OCI-LY7 (cell line): ENCODE measurements around the gene VPS35. TPM values are rescaled to one million over a fixed set of nuclear protein-coding genes. Genes with fewer than 3 reads are reported as not detected.
"Not testable (repeated sequence)": the region's sequence is repeated elsewhere in the genome, so short reads cannot be mapped to it uniquely, and the experiment has no call there.

ENCODE experiments used
- BruUV-seq: library from RNA; stranded (reverse); fragments of 400-500 nt; replicated peaks from 2 replicates; lab custom pipeline; 2021; lab: Mats Ljungman, UMichigan
- CTCF ChIA-PET: fragments of 300-600 bp; sonication (Branson Sonifier 250); formaldehyde crosslinking; loops from one replicate; lab custom pipeline; 2022; ENCODE audit warnings: antibody characterized with exemption; ENCODE audit not compliant: unreplicated experiment; lab: Charles Lee
- POLR2A ChIA-PET: fragments of 300-600 bp; sonication (Branson Sonifier 250); formaldehyde crosslinking; loops from one replicate; lab custom pipeline; 2022; ENCODE audit warnings: antibody characterized with exemption; lab: Charles Lee
- DNase-seq: peaks from one replicate; pipeline ENCODE4 v3.0.0-alpha.2; 2015; ENCODE audit warnings: low spot score
- H2AFZ ChIP-seq: fragments of 200-600 bp; sonication (generic), shearing (Covaris generic); 2 replicates; pipeline ENCODE4 v1.6.1; 2014; ENCODE audit warnings: mild to moderate bottlenecking, antibody characterized with exemption, low read length, moderate library complexity
- H3K27ac ChIP-seq: fragments of 200-600 bp; sonication (generic); 2 replicates; pipeline ENCODE4 v1.5.1; 2014; ENCODE audit warnings: mixed run types, low read depth, mild to moderate bottlenecking, moderate library complexity, low read length, inconsistent platforms; ENCODE audit not compliant: poor library complexity, severe bottlenecking
- H3K36me3 ChIP-seq: fragments of 200-600 bp; sonication (generic); 2 replicates; pipeline ENCODE4 v1.6.1; 2014; ENCODE audit warnings: mild to moderate bottlenecking, antibody characterized with exemption, low read length, moderate library complexity, mixed read lengths; ENCODE audit not compliant: insufficient read depth
- H3K4me1 ChIP-seq: fragments of 200-600 bp; sonication (generic); 2 replicates; pipeline ENCODE4 v1.5.1; 2014; ENCODE audit warnings: mild to moderate bottlenecking, low read length; ENCODE audit not compliant: insufficient read depth, poor library complexity, severe bottlenecking
- H3K4me2 ChIP-seq: fragments of 200-600 bp; sonication (generic); 2 replicates; pipeline ENCODE4 v1.6.1; 2014; ENCODE audit warnings: mild to moderate bottlenecking, low read length
- H3K4me3 ChIP-seq: fragments of 200-600 bp; sonication (generic); 2 replicates; pipeline ENCODE4 v1.5.1; 2014; ENCODE audit warnings: mild to moderate bottlenecking, low read depth, low read length; ENCODE audit not compliant: poor library complexity, severe bottlenecking
- H3K79me2 ChIP-seq: fragments of 200-600 bp; sonication (generic); 2 replicates; pipeline ENCODE4 v1.6.1; 2016; ENCODE audit warnings: low read depth, mild to moderate bottlenecking, low read length, moderate library complexity, mixed read lengths; ENCODE audit not compliant: insufficient read depth
- H3K9me2 ChIP-seq: fragments of 200-600 bp; sonication (generic); 2 replicates; pipeline ENCODE4 v1.6.1; 2016; ENCODE audit warnings: mild to moderate bottlenecking, low read length, mixed read lengths; ENCODE audit not compliant: insufficient read depth
- H3K9me3 ChIP-seq: fragments of 200-600 bp; sonication (generic); 2 replicates; pipeline ENCODE4 v1.6.1; 2014; ENCODE audit warnings: mild to moderate bottlenecking, mixed run types, low read length, mixed read lengths
- H4K20me1 ChIP-seq: fragments of 200-600 bp; sonication (generic); 2 replicates; pipeline ENCODE4 v1.6.1; 2014; ENCODE audit warnings: mild to moderate bottlenecking, antibody characterized with exemption, low read length, moderate library complexity, mixed read lengths; ENCODE audit not compliant: insufficient read depth
- EZH2phosphoT487 ChIP-seq: fragments of 200-600 bp; sonication (generic); IDR thresholded peaks from 2 replicates; pipeline ENCODE4 v1.6.1; 2018; ENCODE audit warnings: low read depth, borderline replicate concordance, mild to moderate bottlenecking, mixed run types, antibody characterized with exemption, low read length, moderate library complexity, mixed read lengths
- intact Hi-C: fragments of 100-400 bp; cut with micrococcal nuclease; formaldehyde crosslinking; loops from one replicate; pipeline ENCODE4 v1.10.0; 2022; ENCODE audit not compliant: unreplicated experiment
- total RNA-seq, 2 experiments: library from RNA; depleted of rRNA in 1 of 2; stranded (reverse); fragments of >200 nt in 1 of 2; shearing (Covaris generic) in 1 of 2; gene quantifications; 2 replicates each; pipeline ENCODE4 v1.2.3, GENCODE V29; 2014 to 2022
- TF ChIP-seq, protein P1 (sequence below): fragments of 200-600 bp; sonication (generic); conservative IDR thresholded peaks from 2 replicates; pipeline ENCODE4 v1.5.1; 2014; ENCODE audit warnings: mild to moderate bottlenecking, antibody characterized with exemption, low read length, moderate library complexity, mixed read lengths

VPS35 gene
- total RNA-seq, 2 experiments from 2014 or later = 64.6 to 100 TPM

DNA sequence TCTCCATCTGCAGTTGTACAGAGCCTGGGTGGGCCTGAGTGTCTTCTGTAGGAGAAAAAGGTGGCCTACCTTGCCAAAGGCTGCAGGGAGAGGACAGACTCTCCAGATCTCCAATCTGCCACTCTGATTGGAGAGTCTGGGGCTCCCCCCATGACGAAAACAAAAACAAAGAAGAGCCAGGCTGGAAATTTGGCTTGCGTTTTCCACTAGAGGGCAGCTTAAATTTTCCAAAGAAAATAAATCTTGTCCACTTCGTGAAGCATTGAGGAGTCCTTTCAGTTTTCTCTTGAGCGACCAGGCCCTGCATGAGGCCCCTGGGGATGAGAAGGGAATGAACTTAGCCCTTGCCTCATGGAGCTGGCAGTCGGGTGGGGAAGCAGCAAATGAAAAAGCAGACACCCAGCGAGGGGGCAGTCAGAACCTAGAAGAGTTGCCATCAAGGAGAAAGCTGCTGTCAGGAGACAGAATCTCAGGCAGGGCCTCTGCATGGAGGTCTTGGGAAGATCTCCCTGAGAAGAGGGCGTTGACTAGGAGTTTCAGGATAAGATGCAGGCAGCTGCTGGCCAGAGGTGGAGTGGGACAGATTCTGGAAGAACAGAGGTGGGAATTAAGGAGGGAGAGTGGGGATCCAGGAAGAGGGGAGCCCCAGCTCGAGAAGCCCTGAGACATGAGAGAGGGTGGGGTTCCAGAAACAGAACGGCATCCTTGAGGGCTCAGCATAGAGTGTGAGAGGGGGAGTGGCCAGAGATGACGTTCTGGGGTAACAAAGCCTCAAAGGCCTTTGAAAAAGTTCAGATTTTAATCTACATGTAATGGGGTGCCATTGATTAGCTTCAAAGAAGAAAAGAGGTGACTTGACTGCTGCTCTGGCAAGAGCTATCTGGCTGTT is 59.4 kb downstream of the VPS35 start:
- no peak overlapping the region for H3K4me2 ChIP-seq
- H3K9me2 ChIP-seq = no peaks in the 10 kb centered on the region
- no peaks in the 10 kb centered on the region for H3K9me3 ChIP-seq
- H3K36me3 ChIP-seq = no peaks in the 10 kb centered on the region
- no peaks in the 10 kb centered on the region for H4K20me1 ChIP-seq
- CTCF ChIA-PET = no interaction called here
- POLR2A ChIA-PET = interaction anchor here (0.6 to 1.3 kb wide), 2 partner anchors 9 to 10 kb away, joined by 3 read pairs; no protein-coding TSS in a partner anchor
- no peak overlapping the region for H3K27ac ChIP-seq
- H2AFZ ChIP-seq = 0 out of 2 replicates have a peak overlapping the region, but pooled peaks have one; percentile 18
- intact Hi-C loops = no loop called here
- no peak overlapping the region for H3K4me3 ChIP-seq
- no peak for DNase-seq
- H3K4me1 ChIP-seq = no peaks in the 10 kb centered on the region
- no peaks in the 10 kb centered on the region for H3K79me2 ChIP-seq
- TF ChIP-seq EZH2phosphoT487 = no peak
- TF ChIP-seq, protein P1, sequence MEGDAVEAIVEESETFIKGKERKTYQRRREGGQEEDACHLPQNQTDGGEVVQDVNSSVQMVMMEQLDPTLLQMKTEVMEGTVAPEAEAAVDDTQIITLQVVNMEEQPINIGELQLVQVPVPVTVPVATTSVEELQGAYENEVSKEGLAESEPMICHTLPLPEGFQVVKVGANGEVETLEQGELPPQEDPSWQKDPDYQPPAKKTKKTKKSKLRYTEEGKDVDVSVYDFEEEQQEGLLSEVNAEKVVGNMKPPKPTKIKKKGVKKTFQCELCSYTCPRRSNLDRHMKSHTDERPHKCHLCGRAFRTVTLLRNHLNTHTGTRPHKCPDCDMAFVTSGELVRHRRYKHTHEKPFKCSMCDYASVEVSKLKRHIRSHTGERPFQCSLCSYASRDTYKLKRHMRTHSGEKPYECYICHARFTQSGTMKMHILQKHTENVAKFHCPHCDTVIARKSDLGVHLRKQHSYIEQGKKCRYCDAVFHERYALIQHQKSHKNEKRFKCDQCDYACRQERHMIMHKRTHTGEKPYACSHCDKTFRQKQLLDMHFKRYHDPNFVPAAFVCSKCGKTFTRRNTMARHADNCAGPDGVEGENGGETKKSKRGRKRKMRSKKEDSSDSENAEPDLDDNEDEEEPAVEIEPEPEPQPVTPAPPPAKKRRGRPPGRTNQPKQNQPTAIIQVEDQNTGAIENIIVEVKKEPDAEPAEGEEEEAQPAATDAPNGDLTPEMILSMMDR = peak; percentile 50
- no TSS peak for BruUV-seq

- intact Hi-C loops = no loop called here
Observed at GRCh38 chr16:46627746-46628145, 61.2 kb downstream of the VPS35 start.

GRCh38 chr16:46626681-46627080 is 62.3 kb downstream of the VPS35 start:
- DNase-seq, H3K9me3 ChIP-seq, H4K20me1 ChIP-seq, intact Hi-C loops, CTCF ChIA-PET, H3K4me1 ChIP-seq, H3K4me3 ChIP-seq, H3K36me3 ChIP-seq, H3K27ac ChIP-seq, H2AFZ ChIP-seq, H3K9me2 ChIP-seq, BruUV-seq, H3K4me2 ChIP-seq, H3K79me2 ChIP-seq: not testable (repeated sequence)
- POLR2A ChIA-PET = interaction anchor here (0.6 kb wide), 1 partner anchor 844 kb away, joined by 4 read pairs; no protein-coding TSS in a partner anchor

More at GRCh38 chr16:46627746-46628145, 61.2 kb downstream of the VPS35 start:
- Histone ChIP-seq H3K4me2 (no peak overlapping the region), H3K36me3 (no peaks in the 10 kb centered on the region), H3K4me1 (no peaks in the 10 kb centered on the region), H3K9me3 (no peaks in the 10 kb centered on the region), H2AFZ (no peak overlapping the region), H3K4me3 (no peak overlapping the region), H4K20me1 (no peaks in the 10 kb centered on the region), H3K9me2 (no peaks in the 10 kb centered on the region), H3K79me2 (no peaks in the 10 kb centered on the region), H3K27ac (no peak overlapping the region)
- CTCF ChIA-PET = no interaction called here
- TF ChIP-seq EZH2phosphoT487 = no peak
- TF ChIP-seq, protein P1 = no peak
- POLR2A ChIA-PET = no interaction called here
- no TSS peak for BruUV-seq
- DNase-seq = no peak

- H3K27ac ChIP-seq, POLR2A ChIA-PET, H2AFZ ChIP-seq, H3K9me2 ChIP-seq, H3K4me3 ChIP-seq, DNase-seq, H3K9me3 ChIP-seq, H3K36me3 ChIP-seq, H4K20me1 ChIP-seq, BruUV-seq, CTCF ChIA-PET, intact Hi-C loops, H3K4me2 ChIP-seq: not testable (repeated sequence)
- H3K4me1 ChIP-seq = peaks cover 16% of the 10 kb centered on the region
- peaks cover 12% of the 10 kb centered on the region for H3K79me2 ChIP-seq
Observed at GRCh38 chr16:46624862-46625261, 64.1 kb downstream of the VPS35 start.

GRCh38 chr16:46623707-46624106 is 65.3 kb downstream of the VPS35 start:
- BruUV-seq = not testable (repeated sequence)

More at GRCh38 chr16:46623707-46624106, 65.3 kb downstream of the VPS35 start:
- H3K27ac ChIP-seq, DNase-seq, intact Hi-C loops, POLR2A ChIA-PET, H3K9me2 ChIP-seq, H3K4me3 ChIP-seq, H3K9me3 ChIP-seq, H2AFZ ChIP-seq, H3K36me3 ChIP-seq, CTCF ChIA-PET, H3K4me2 ChIP-seq, H4K20me1 ChIP-seq: not testable (repeated sequence)
- Histone ChIP-seq H3K4me1 (peaks cover 28% of the 10 kb centered on the region), H3K79me2 (peaks cover 24% of the 10 kb centered on the region)
